CD14-positive monocyte (primary cell): Measurements from ENCODE around the gene HTR5A. TPM values are rescaled to one million over a fixed set of nuclear protein-coding genes. Genes with fewer than 3 reads are reported as not detected.

Source experiments
- DNase-seq, 3 donors: peaks; one replicate each; pipeline ENCODE4 v3.0.0-alpha.2; 2011 to 2022
- H2AFZ ChIP-seq: 2 replicates; pipeline ENCODE4 v1.6.0; 2012; ENCODE audit warnings: mild to moderate bottlenecking, low read depth, low read length, inconsistent platforms; ENCODE audit not compliant: insufficient read depth, poor library complexity, severe bottlenecking
- H3K27ac ChIP-seq, 2 donors: 1 replicate in 1 of 2; 2 replicates in 1 of 2; pipeline ENCODE4 v1.5.1; 2012 to 2013; ENCODE audit warnings: low read length in 2 of 2, control low read depth in 1 of 2, inconsistent platforms in 1 of 2, low read depth in 1 of 2, mild to moderate bottlenecking in 1 of 2
- H3K27me3 ChIP-seq, 2 donors: one replicate each; pipeline versions ENCODE4 v1.6.0 to v1.6.1; 2011 to 2013; ENCODE audit warnings: low read length in 2 of 2; ENCODE audit not compliant: control insufficient read depth in 2 of 2, insufficient read depth in 2 of 2
- H3K36me3 ChIP-seq, 2 donors: replicated peaks in 1 of 2; 1 replicate in 1 of 2; 2 replicates in 1 of 2; pipeline versions ENCODE4 v1.5.1 to v1.6.1; 2012 to 2013; ENCODE audit warnings: low read length in 2 of 2, control low read depth in 1 of 2, inconsistent platforms in 1 of 2, mild to moderate bottlenecking in 1 of 2; ENCODE audit not compliant: insufficient read depth in 2 of 2, control insufficient read depth in 1 of 2
- H3K4me1 ChIP-seq, 2 donors: 1 replicate in 1 of 2; 2 replicates in 1 of 2; pipeline versions ENCODE4 v1.5.1 to v1.6.1; 2012 to 2013; ENCODE audit warnings: low read length in 2 of 2, control low read depth in 1 of 2, inconsistent platforms in 1 of 2, mild to moderate bottlenecking in 1 of 2, moderate library complexity in 1 of 2; ENCODE audit not compliant: insufficient read depth in 2 of 2, control insufficient read depth in 1 of 2
- H3K4me2 ChIP-seq: replicated peaks from 2 replicates; pipeline ENCODE3; 2012; ENCODE audit warnings: low read length, moderate library complexity, mild to moderate bottlenecking; ENCODE audit not compliant: poor library complexity, severe bottlenecking; ENCODE audit errors: extremely low read depth
- H3K4me3 ChIP-seq, 3 experiments: fragments of 200-600 bp in 1 of 3; sonication (generic) in 1 of 3; replicated peaks in 1 of 3; 1 replicate in 2 of 3; 2 replicates in 1 of 3; pipeline ENCODE4 v1.5.1; 2011 to 2013; ENCODE audit warnings: low read length in 3 of 3, mild to moderate bottlenecking in 3 of 3, control low read depth in 2 of 3, low read depth in 2 of 3, inconsistent platforms in 1 of 3, moderate library complexity in 1 of 3
- H3K79me2 ChIP-seq: 2 replicates; pipeline ENCODE4 v1.6.0; 2012; ENCODE audit warnings: mild to moderate bottlenecking, control low read depth, inconsistent platforms, low read length, moderate library complexity; ENCODE audit not compliant: insufficient read depth
- H3K9ac ChIP-seq: 2 replicates; pipeline ENCODE4 v1.6.0; 2017; ENCODE audit warnings: low read length, mild to moderate bottlenecking; ENCODE audit not compliant: insufficient read depth, poor library complexity, severe bottlenecking
- H3K9me3 ChIP-seq, 2 donors: replicated peaks in 1 of 2; 1 replicate in 1 of 2; 2 replicates in 1 of 2; pipeline versions ENCODE4 v1.5.1 to v1.6.1; 2012 to 2013; ENCODE audit warnings: low read length in 2 of 2, control low read depth in 1 of 2; ENCODE audit not compliant: control insufficient read depth in 1 of 2, insufficient read depth in 1 of 2
- H4K20me1 ChIP-seq: 2 replicates; pipeline ENCODE4 v1.6.0; 2012; ENCODE audit warnings: mild to moderate bottlenecking, low read length, control low read depth, moderate library complexity; ENCODE audit not compliant: insufficient read depth
- H3K27ac Mint-ChIP-seq, 7 donors: one replicate each; pipeline ENCODE4 v1.8.0; 2020; ENCODE audit warnings: mild to moderate bottlenecking in 7 of 7, mixed read lengths in 7 of 7, moderate library complexity in 6 of 7, inconsistent platforms in 2 of 7
- H3K27me3 Mint-ChIP-seq, 3 donors: one replicate each; pipeline ENCODE4 v1.8.0; 2021 to 2022; ENCODE audit warnings: low read depth in 3 of 3, mild to moderate bottlenecking in 3 of 3, mixed read lengths in 3 of 3, moderate library complexity in 3 of 3, inconsistent platforms in 1 of 3
- H3K36me3 Mint-ChIP-seq, 2 donors: one replicate each; pipeline ENCODE4 v1.8.0; 2020; ENCODE audit warnings: mixed read lengths in 2 of 2, inconsistent platforms in 1 of 2, mild to moderate bottlenecking in 1 of 2
- H3K4me1 Mint-ChIP-seq: one replicate; pipeline ENCODE4 v1.8.0; 2020; ENCODE audit warnings: mild to moderate bottlenecking, mixed read lengths
- H3K4me3 Mint-ChIP-seq, 2 donors: one replicate each; pipeline ENCODE4 v1.8.0; 2020; ENCODE audit warnings: mild to moderate bottlenecking in 2 of 2, mixed read lengths in 2 of 2, moderate library complexity in 1 of 2
- H3K9me3 Mint-ChIP-seq, 7 donors: one replicate each; pipeline ENCODE4 v1.8.0; 2020 to 2022; ENCODE audit warnings: mixed read lengths in 7 of 7, mild to moderate bottlenecking in 6 of 7, moderate library complexity in 6 of 7, inconsistent platforms in 2 of 7
- CTCF ChIP-seq: fragments of 200-600 bp; IDR thresholded peaks from one replicate; pipeline ENCODE4 v1.8.0; 2022; ENCODE audit warnings: antibody characterized with exemption, mild to moderate bottlenecking
- WGBS: methylation state at CpG from one replicate; pipeline ENCODE4 v1.1.5; 2013; ENCODE audit warnings: missing lambda C conversion rate; ENCODE audit not compliant: insufficient coverage; 5-methylcytosine and 5-hydroxymethylcytosine counted together
- intact Hi-C, 2 donors: fragments of 100-400 bp; cut with micrococcal nuclease; formaldehyde crosslinking; loops; one replicate each; pipeline versions ENCODE4 v1.15.0 to v1.15.1; 2023
- polyA plus RNA-seq, 3 donors: library from polyadenylated mRNA; depleted of rRNA in 1 of 3; unstranded in 2 of 3; stranded (reverse) in 1 of 3; fragments of 300-500 nt in 2 of 3; fragments of >200 nt in 1 of 3; fragmentation: Illumina TruSeq in 2 of 3; gene quantifications; 1 replicate in 2 of 3; 2 replicates in 1 of 3; pipeline ENCODE4 v1.2.3, GENCODE V29; 2012 to 2021

The HTR5A gene
- polyA plus RNA-seq, 3 donors = not detected

DNA sequence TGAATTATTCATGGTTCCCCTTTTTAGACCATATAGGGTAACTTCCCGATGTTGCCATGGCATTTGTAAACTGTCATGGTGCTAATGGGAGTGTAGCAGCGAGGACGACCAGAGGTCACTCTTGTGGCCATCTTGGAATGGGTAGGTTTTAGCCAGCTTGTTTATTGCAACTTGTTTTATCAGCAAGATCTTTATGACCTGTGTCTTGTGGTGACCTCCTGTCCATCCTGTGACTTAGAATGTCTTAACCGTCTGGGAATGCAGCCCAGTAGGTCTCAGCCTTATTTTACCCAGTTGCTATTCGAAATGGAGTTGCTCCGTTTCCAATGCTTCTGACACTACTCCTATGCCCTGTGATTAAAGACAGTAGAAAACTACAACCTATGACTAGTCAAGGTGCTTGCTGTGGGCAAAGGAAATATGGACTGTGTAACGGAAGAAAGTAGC lies 48.4 kb upstream of the HTR5A start:
- Histone ChIP-seq H3K79me2 (no peaks in the 10 kb centered on the region), H4K20me1 (no peaks in the 10 kb centered on the region), H3K4me3 (no peak overlapping the region), H3K36me3 (no peaks in the 10 kb centered on the region), H3K27ac (no peak overlapping the region), H3K4me1 (no peaks in the 10 kb centered on the region), H3K9ac (no peak overlapping the region), H3K27me3 (no peaks in the 10 kb centered on the region), H3K9me3 (no peaks in the 10 kb centered on the region), H2AFZ (no peak overlapping the region), H3K4me2 (no peak overlapping the region)
- H3K4me3 Mint-ChIP-seq = no peak overlapping the region
- intact Hi-C loops = no loop called here
- 69% methylated on average over 5 of the region's 7 CpGs for WGBS
- no peaks in the 10 kb centered on the region for H3K36me3 Mint-ChIP-seq
- peaks cover 3 to 9% (median 4%) of the 10 kb centered on the region in 3 donors for H3K27me3 Mint-ChIP-seq
- H3K9me3 Mint-ChIP-seq = peaks cover 0 to 11% (median 3%) of the 10 kb centered on the region in 7 donors
- H3K27ac Mint-ChIP-seq = no peak overlapping the region
- H3K4me1 Mint-ChIP-seq = no peaks in the 10 kb centered on the region
- DNase-seq = no peak
- TF ChIP-seq CTCF = no peak

- WGBS = no CpG with 5 or more reads among the region's 1 CpG
- no peaks in the 10 kb centered on the region for H3K4me1 Mint-ChIP-seq
- no peaks in the 10 kb centered on the region for H3K36me3 Mint-ChIP-seq
- Histone ChIP-seq H2AFZ (no peak overlapping the region), H3K79me2 (no peaks in the 10 kb centered on the region), H3K27me3 (no peaks in the 10 kb centered on the region), H3K27ac (no peak overlapping the region), H3K9ac (no peak overlapping the region), H3K4me1 (no peaks in the 10 kb centered on the region), H3K9me3 (no peaks in the 10 kb centered on the region), H4K20me1 (no peaks in the 10 kb centered on the region), H3K4me2 (no peak overlapping the region), H3K4me3 (no peak overlapping the region), H3K36me3 (no peaks in the 10 kb centered on the region)
- peaks cover 0 to 13% (median 5%) of the 10 kb centered on the region in 7 donors for H3K9me3 Mint-ChIP-seq
- DNase-seq = no peak
- intact Hi-C loops = no loop called here
- H3K27me3 Mint-ChIP-seq = peaks cover 3 to 10% (median 8%) of the 10 kb centered on the region in 3 donors
- H3K27ac Mint-ChIP-seq = no peak overlapping the region
- no peak overlapping the region for H3K4me3 Mint-ChIP-seq
- TF ChIP-seq CTCF = no peak
Measured at GRCh38 chr7:155027879-155028278, 42.2 kb upstream of the HTR5A start.
